Measurements from ENCODE around the gene RACK1.

The RACK1 gene

GRCh38 chr5:181203093-181203711, 40.5 kb downstream of the RACK1 start:
- Histone ChIP-seq H3K9ac (ENCODE audit: low read depth, low read length, poor library complexity) (no peak overlapping the region), H2AFZ (ENCODE audit: low read length) (no peak overlapping the region), H4K8ac (ENCODE audit: low read depth, low read length) (no peak overlapping the region), H3K4me1 (ENCODE audit: control insufficient read depth in 2 of 2, insufficient read depth in 1 of 2, low read depth in 1 of 2, low read length in 2 of 2) (peaks cover 5 to 13% of the 10 kb centered on the region in 2 donors), H2AK5ac (ENCODE audit: low read depth, low read length) (peak overlapping the region; percentile 86), H3K27me3 (ENCODE audit: control insufficient read depth in 3 of 3, insufficient read depth in 3 of 3, low read depth in 1 of 3, low read length in 3 of 3) (peaks cover 14 to 70% (median 42%) of the 10 kb centered on the region in 3 experiments), H3K4me2 (ENCODE audit: insufficient read depth, low read length, poor library complexity, severe bottlenecking) (no peak overlapping the region), H2BK15ac (ENCODE audit: low read length) (no peak overlapping the region), H3K79me1 (ENCODE audit: low read depth, low read length) (no peaks in the 10 kb centered on the region), H2BK12ac (ENCODE audit: low read length) (no peak overlapping the region), H3K9me3 (replicated peaks in 1 of 2; ENCODE audit: control insufficient read depth in 2 of 2, insufficient read depth in 1 of 2, low read depth in 1 of 2, low read length in 2 of 2) (no peaks in the 10 kb centered on the region), H3K23ac (ENCODE audit: low read depth, low read length, poor library complexity) (no peak overlapping the region), H4K91ac (ENCODE audit: low read depth, low read length, poor library complexity) (no peak overlapping the region), H2BK120ac (ENCODE audit: low read depth, low read length) (no peak overlapping the region), H3K27ac (replicated peaks; ENCODE audit: low read length) (no peak overlapping the region), H2BK5ac (ENCODE audit: low read length) (no peak overlapping the region), H3K14ac (ENCODE audit: low read length) (no peak overlapping the region), H3K36me3 (replicated peaks in 1 of 2; ENCODE audit: control insufficient read depth in 2 of 2, insufficient read depth in 2 of 2, low read length in 2 of 2) (no peaks in the 10 kb centered on the region), H3K4ac (ENCODE audit: low read length) (no peak overlapping the region), H3K18ac (ENCODE audit: low read length) (no peak overlapping the region), H3K4me3 (ENCODE audit: low read length in 2 of 2) (no peak overlapping the region)
- whole genome bisulfite sequencing, 2 donors (ENCODE audit: extremely low coverage in 2 of 2, insufficient read length in 2 of 2, insufficient replicate concordance in 1 of 2): no CpG with 5 or more reads among the region's 11 CpGs
- no peak for DNase-seq (ENCODE audit: low spot score)

GRCh38 chr5:181200816-181201215, 42.9 kb downstream of the RACK1 start:
- Histone ChIP-seq H3K27ac (replicated peaks; ENCODE audit: low read length) (no peak overlapping the region), H2BK12ac (ENCODE audit: low read length) (no peak overlapping the region), H3K14ac (ENCODE audit: low read length) (no peak overlapping the region), H3K23ac (ENCODE audit: low read depth, low read length, poor library complexity) (no peak overlapping the region), H3K4ac (ENCODE audit: low read length) (no peak overlapping the region), H4K91ac (ENCODE audit: low read depth, low read length, poor library complexity) (no peak overlapping the region), H3K9ac (ENCODE audit: low read depth, low read length, poor library complexity) (no peak overlapping the region), H2BK5ac (ENCODE audit: low read length) (no peak overlapping the region), H3K9me3 (replicated peaks in 1 of 2; ENCODE audit: control insufficient read depth in 2 of 2, insufficient read depth in 1 of 2, low read depth in 1 of 2, low read length in 2 of 2) (no peaks in the 10 kb centered on the region), H3K18ac (ENCODE audit: low read length) (no peak overlapping the region), H3K4me2 (ENCODE audit: insufficient read depth, low read length, poor library complexity, severe bottlenecking) (no peak overlapping the region), H2AFZ (ENCODE audit: low read length) (no peak overlapping the region), H3K27me3 (ENCODE audit: control insufficient read depth in 3 of 3, insufficient read depth in 3 of 3, low read depth in 1 of 3, low read length in 3 of 3) (peaks cover 14 to 77% (median 37%) of the 10 kb centered on the region in 3 experiments), H4K8ac (ENCODE audit: low read depth, low read length) (no peak overlapping the region), H2AK5ac (ENCODE audit: low read depth, low read length) (no peak overlapping the region), H3K79me1 (ENCODE audit: low read depth, low read length) (no peaks in the 10 kb centered on the region), H3K4me1 (ENCODE audit: control insufficient read depth in 2 of 2, insufficient read depth in 1 of 2, low read depth in 1 of 2, low read length in 2 of 2) (peaks cover 5 to 21% of the 10 kb centered on the region in 2 donors), H3K4me3 (ENCODE audit: low read length in 2 of 2) (no peak overlapping the region), H2BK15ac (ENCODE audit: low read length) (no peak overlapping the region), H2BK120ac (ENCODE audit: low read depth, low read length) (no peak overlapping the region), H3K36me3 (replicated peaks in 1 of 2; ENCODE audit: control insufficient read depth in 2 of 2, insufficient read depth in 2 of 2, low read length in 2 of 2) (no peaks in the 10 kb centered on the region)
- no peak for DNase-seq (ENCODE audit: low spot score)
- WGBS, 2 donors (ENCODE audit: extremely low coverage in 2 of 2, insufficient read length in 2 of 2, insufficient replicate concordance in 1 of 2): no CpG with 5 or more reads among the region's 4 CpGs

- no CpG with 5 or more reads among the region's 12 CpGs for WGBS, 2 donors (ENCODE audit: extremely low coverage in 2 of 2, insufficient read length in 2 of 2, insufficient replicate concordance in 1 of 2)
- Histone ChIP-seq H3K4me1 (ENCODE audit: control insufficient read depth in 2 of 2, insufficient read depth in 1 of 2, low read depth in 1 of 2, low read length in 2 of 2) (peaks cover 2 to 19% of the 10 kb centered on the region in 2 donors), H3K9ac (ENCODE audit: low read depth, low read length, poor library complexity) (no peak overlapping the region), H3K18ac (ENCODE audit: low read length) (no peak overlapping the region), H2BK15ac (ENCODE audit: low read length) (no peak overlapping the region), H3K23ac (ENCODE audit: low read depth, low read length, poor library complexity) (no peak overlapping the region), H3K79me1 (ENCODE audit: low read depth, low read length) (no peaks in the 10 kb centered on the region), H2BK5ac (ENCODE audit: low read length) (no peak overlapping the region), H3K4ac (ENCODE audit: low read length) (no peak overlapping the region), H2BK120ac (ENCODE audit: low read depth, low read length) (no peak overlapping the region), H2BK12ac (ENCODE audit: low read length) (no peak overlapping the region), H3K4me2 (ENCODE audit: insufficient read depth, low read length, poor library complexity, severe bottlenecking) (no peak overlapping the region), H3K9me3 (replicated peaks in 1 of 2; ENCODE audit: control insufficient read depth in 2 of 2, insufficient read depth in 1 of 2, low read depth in 1 of 2, low read length in 2 of 2) (no peaks in the 10 kb centered on the region), H3K27ac (replicated peaks; ENCODE audit: low read length) (no peak overlapping the region), H2AK5ac (ENCODE audit: low read depth, low read length) (no peak overlapping the region), H2AFZ (ENCODE audit: low read length) (no peak overlapping the region), H3K14ac (ENCODE audit: low read length) (no peak overlapping the region), H3K36me3 (replicated peaks in 1 of 2; ENCODE audit: control insufficient read depth in 2 of 2, insufficient read depth in 2 of 2, low read length in 2 of 2) (no peaks in the 10 kb centered on the region), H4K91ac (ENCODE audit: low read depth, low read length, poor library complexity) (no peak overlapping the region), H3K4me3 (ENCODE audit: low read length in 2 of 2) (no peak overlapping the region), H4K8ac (ENCODE audit: low read depth, low read length) (no peak overlapping the region), H3K27me3 (ENCODE audit: control insufficient read depth in 3 of 3, insufficient read depth in 3 of 3, low read depth in 1 of 3, low read length in 3 of 3) (peaks cover 10 to 73% (median 30%) of the 10 kb centered on the region in 3 experiments)
- no peak for DNase-seq (ENCODE audit: low spot score)
Measured at GRCh38 chr5:181199881-181200638, 43.6 kb downstream of the RACK1 start.

DNA sequence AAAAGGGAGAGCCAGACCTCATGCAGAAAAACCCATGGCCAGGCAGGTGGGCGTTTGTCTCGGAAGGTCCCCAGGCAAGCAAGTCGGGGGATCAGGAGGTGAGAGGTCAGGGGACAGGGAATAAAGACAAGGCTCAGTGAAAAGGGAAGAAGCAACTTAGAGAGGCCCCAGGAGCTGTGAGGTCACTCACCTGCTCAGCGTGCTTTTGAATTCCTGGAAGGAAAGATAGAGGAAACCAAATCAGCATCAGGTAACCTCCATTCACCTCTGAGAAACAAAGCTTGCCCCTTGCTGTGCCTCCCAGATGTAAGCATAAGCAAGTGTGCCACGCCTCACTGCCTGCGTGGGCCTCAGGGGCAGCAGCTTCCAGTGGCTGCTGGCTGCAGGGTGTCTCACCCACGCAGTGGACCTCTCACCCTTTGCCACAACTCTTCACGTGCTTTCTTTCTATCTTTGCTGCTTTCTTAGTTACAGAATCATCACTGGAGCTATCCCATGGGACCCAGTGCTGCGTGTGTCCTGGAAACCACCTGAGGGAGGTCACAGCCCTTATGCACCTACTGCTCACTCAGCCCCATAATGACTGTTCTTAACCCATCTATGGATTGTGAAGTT, 44.7 kb downstream of the RACK1 start:
- Histone ChIP-seq H2BK5ac (ENCODE audit: low read length) (no peak overlapping the region), H4K8ac (ENCODE audit: low read depth, low read length) (no peak overlapping the region), H2BK12ac (ENCODE audit: low read length) (no peak overlapping the region), H3K4ac (ENCODE audit: low read length) (no peak overlapping the region), H3K4me3 (ENCODE audit: low read length in 2 of 2) (no peak overlapping the region), H4K91ac (ENCODE audit: low read depth, low read length, poor library complexity) (no peak overlapping the region), H3K36me3 (replicated peaks in 1 of 2; ENCODE audit: control insufficient read depth in 2 of 2, insufficient read depth in 2 of 2, low read length in 2 of 2) (no peaks in the 10 kb centered on the region), H3K23ac (ENCODE audit: low read depth, low read length, poor library complexity) (no peak overlapping the region), H3K27me3 (ENCODE audit: control insufficient read depth in 3 of 3, insufficient read depth in 3 of 3, low read depth in 1 of 3, low read length in 3 of 3) (peaks cover 1 to 63% (median 19%) of the 10 kb centered on the region in 3 experiments), H2BK15ac (ENCODE audit: low read length) (no peak overlapping the region), H3K9ac (ENCODE audit: low read depth, low read length, poor library complexity) (no peak overlapping the region), H3K79me1 (ENCODE audit: low read depth, low read length) (no peaks in the 10 kb centered on the region), H3K4me2 (ENCODE audit: insufficient read depth, low read length, poor library complexity, severe bottlenecking) (no peak overlapping the region), H3K9me3 (replicated peaks in 1 of 2; ENCODE audit: control insufficient read depth in 2 of 2, insufficient read depth in 1 of 2, low read depth in 1 of 2, low read length in 2 of 2) (no peaks in the 10 kb centered on the region), H3K18ac (ENCODE audit: low read length) (no peak overlapping the region), H2BK120ac (ENCODE audit: low read depth, low read length) (no peak overlapping the region), H3K4me1 (ENCODE audit: control insufficient read depth in 2 of 2, insufficient read depth in 1 of 2, low read depth in 1 of 2, low read length in 2 of 2) (peaks cover 2 to 19% of the 10 kb centered on the region in 2 donors), H3K14ac (ENCODE audit: low read length) (no peak overlapping the region), H2AFZ (ENCODE audit: low read length) (no peak overlapping the region), H2AK5ac (ENCODE audit: low read depth, low read length) (no peak overlapping the region), H3K27ac (replicated peaks; ENCODE audit: low read length) (no peak overlapping the region)
- no peak for DNase-seq (ENCODE audit: low spot score)
- no CpG with 5 or more reads among the region's 9 CpGs for WGBS, 2 donors (ENCODE audit: extremely low coverage in 2 of 2, insufficient read length in 2 of 2, insufficient replicate concordance in 1 of 2)

Data from neuronal stem cell (in vitro differentiated cells).